GM12891 (cell line): Measurements from ENCODE around the gene PCNP. TPM values are rescaled to one million over a fixed set of nuclear protein-coding genes. Genes with fewer than 3 reads are reported as not detected.

Source experiments
- DNase-seq: peaks from one replicate; pipeline ENCODE4 v3.0.0; 2011; ENCODE audit warnings: low spot score; ENCODE audit not compliant: insufficient read length
- FAIRE-seq: peaks from 2 replicates; lab custom pipeline; 2011; peaks lifted over from hg19 to GRCh38; lab: Jason Lieb, UNC
- PAX5 ChIP-seq: IDR thresholded peaks from 2 replicates; pipeline ENCODE4 v1.6.1; 2011; ENCODE audit warnings: low read length, moderate library complexity, mild to moderate bottlenecking; ENCODE audit not compliant: insufficient read depth, severe bottlenecking
- POLR2A ChIP-seq: IDR thresholded peaks from 2 replicates; pipeline ENCODE4 v1.6.1; 2011; ENCODE audit warnings: low read depth, low read length, control low read depth
- POLR2AphosphoS5 ChIP-seq: IDR thresholded peaks from 2 replicates; pipeline ENCODE4 v1.6.1; 2011; ENCODE audit warnings: low read depth, low read length, control low read depth
- POU2F2 ChIP-seq: IDR thresholded peaks from 2 replicates; pipeline ENCODE4 v1.6.1; 2011; ENCODE audit warnings: low read depth, mild to moderate bottlenecking, control low read depth, low read length, moderate library complexity
- SPI1 ChIP-seq: IDR thresholded peaks from 2 replicates; pipeline ENCODE4 v1.6.1; 2011; ENCODE audit warnings: low read depth, low read length, control low read depth
- TAF1 ChIP-seq: IDR thresholded peaks from 2 replicates; pipeline ENCODE4 v1.6.1; 2011; ENCODE audit warnings: low read depth, low read length, control low read depth
- polyA plus RNA-seq: library from polyadenylated mRNA; unstranded; fragments of >200 nt; gene quantifications from one replicate; pipeline ENCODE4 v1.2.1, GENCODE V29; 2012; ENCODE audit warnings: low read depth, missing spikeins, inconsistent platforms; ENCODE audit not compliant: missing spikeins

Gene PCNP, protein sequence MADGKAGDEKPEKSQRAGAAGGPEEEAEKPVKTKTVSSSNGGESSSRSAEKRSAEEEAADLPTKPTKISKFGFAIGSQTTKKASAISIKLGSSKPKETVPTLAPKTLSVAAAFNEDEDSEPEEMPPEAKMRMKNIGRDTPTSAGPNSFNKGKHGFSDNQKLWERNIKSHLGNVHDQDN
- polyA plus RNA-seq = 61.4 TPM

DNA sequence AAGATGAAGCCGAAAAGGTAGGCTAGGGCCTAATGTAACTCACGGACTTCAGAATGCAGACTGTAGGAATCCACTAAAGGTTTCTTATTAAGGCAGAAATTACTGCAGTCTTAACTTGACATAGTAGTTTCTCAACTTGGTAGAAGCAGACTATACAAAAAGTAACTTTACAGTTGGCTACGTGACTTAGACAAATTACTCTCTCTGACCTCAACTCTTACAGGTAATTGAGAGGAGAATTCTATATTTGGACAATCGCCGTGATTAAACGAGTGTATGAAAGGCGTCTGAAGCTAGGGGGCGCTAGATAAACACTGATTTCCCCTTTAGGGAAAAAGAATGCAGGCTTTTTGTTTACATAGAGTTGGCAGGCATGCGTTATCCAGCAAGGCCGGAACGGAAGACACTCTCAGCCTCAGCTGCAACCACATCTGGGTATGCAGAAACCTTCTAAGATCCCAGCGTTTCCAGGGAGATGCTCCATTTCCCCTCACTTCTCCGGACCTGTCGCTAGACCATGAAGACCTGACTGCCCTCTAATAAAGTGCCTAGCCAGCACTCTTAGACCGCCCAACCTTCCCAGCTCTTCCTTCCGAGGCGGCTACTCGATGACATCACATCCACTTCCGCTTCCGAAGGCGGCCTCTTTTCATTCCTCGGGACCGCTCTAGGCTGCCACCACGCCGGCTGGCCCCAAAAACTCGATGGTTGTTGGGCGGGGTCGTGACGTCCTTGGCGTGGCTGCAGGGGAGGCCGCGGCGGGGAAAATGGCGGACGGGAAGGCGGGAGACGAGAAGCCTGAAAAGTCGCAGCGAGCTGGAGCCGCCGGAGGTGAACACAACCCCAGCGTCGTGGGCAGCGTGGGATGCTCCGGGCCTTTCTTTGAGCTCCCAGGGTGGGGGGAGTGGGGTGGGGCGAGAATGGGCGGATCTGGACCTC lies at the start of gene PCNP:
TSS of gene PCNP (plus strand) at position 732 of the 939 bp plus-strand sequence. CDS start at position 768, 36 bp downstream.
- peak; percentile 80 for DNase-seq
- TF ChIP-seq TAF1 (peak; percentile 93), POLR2A (peak; percentile 76; the same call in 1 of the 2 replicates), PAX5 (no peak), POLR2AphosphoS5 (peak; percentile 77), POU2F2 (peak; percentile 73; the same call in 1 of the 2 replicates), SPI1 (peak; percentile 79)
- peak; percentile 97 for FAIRE-seq

DNA sequence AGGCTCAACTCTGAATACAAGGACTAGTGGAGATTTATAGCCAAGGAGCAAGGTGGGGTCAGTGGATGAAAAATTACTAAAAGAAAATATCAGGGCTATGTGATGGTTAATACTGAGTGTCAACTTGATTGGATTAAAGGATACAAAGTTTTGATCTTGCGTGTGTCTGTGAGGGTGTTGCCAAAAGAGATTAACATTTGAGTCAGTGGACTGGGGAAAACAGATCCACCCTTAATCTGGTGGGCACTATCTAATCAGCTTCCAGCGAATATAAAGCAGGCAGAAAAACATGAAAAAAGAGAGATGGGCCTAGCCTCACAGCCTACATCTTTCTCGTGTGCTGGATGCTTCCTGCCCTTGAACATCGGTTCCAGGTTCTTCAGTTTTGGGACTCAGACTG lies 46.5 kb upstream of the PCNP start:
- no peak for TF ChIP-seq POLR2AphosphoS5
- no peak for TF ChIP-seq TAF1
- TF ChIP-seq POU2F2 = no peak
- TF ChIP-seq SPI1 = no peak
- TF ChIP-seq PAX5 = no peak
- no peak for TF ChIP-seq POLR2A
- DNase-seq = no peak
- FAIRE-seq = no peak

DNA sequence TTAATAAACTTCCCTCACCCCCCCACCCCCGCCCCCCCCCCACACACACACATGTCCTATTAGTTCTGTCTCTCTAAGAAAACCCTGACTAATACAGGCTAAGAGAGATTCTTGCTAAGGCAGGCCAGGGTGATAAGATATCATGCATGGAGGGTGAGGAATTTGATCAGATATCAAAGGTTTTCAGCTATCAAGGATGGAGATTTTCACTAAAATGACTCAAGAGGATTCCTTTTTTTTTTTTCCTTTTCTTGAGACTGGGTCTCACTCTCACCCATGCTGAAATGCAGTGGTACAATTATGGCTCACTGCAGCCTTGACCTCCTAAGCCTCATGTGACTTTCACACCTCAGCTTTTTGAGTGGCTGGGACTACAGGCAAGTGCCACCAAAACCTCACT lies 46.1 kb upstream of the PCNP start:
- no peak for TF ChIP-seq POU2F2
- no peak for TF ChIP-seq POLR2AphosphoS5
- TF ChIP-seq PAX5 = no peak
- TF ChIP-seq SPI1 = no peak
- no peak for TF ChIP-seq POLR2A
- no peak for TF ChIP-seq TAF1
- DNase-seq (no peak), FAIRE-seq (no peak)

DNA sequence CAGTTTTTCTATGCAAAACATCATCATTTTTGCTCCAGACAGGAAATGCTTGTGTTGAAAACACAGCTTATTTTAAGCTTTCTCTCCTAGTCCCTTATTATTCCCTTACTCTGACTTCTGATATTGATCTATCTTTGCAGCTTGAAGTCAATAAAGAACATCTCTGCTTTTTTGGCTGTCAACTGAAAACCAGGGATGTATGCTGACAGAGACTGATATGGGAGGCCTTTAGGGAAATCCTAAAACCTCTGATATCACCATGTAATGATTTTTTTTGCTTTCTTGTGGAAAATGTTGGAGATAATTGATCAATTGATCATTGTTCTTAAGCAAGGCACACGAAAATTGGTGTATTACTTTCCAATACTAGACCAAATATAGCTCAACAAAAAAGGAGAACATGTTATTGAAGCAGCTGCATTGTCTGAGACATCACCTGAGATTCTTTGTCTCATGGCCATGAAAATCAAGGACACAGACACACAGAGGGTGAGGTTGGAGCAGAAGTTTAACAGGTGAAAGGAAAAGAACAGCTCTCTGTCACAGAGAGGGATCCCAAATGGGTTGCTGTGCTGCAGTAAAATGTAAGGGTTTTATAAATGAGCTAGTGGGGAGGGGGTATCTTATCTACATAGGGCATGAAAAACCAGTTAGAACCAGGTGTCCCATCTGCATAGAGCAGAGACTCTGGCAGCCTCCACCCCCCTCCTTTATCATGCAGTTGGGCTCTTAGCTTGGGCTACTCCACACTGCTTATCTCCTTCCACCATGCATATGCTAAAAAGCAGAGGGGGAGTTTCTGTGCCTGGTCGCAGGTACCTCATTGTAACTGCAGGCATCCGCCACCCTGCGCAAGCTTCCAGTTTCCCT lies 43.9 kb upstream of the PCNP start:
- no peak for FAIRE-seq
- TF ChIP-seq TAF1 = no peak
- no peak for TF ChIP-seq PAX5
- TF ChIP-seq POU2F2 = no peak
- TF ChIP-seq SPI1 = no peak
- no peak for TF ChIP-seq POLR2A
- no peak for TF ChIP-seq POLR2AphosphoS5
- DNase-seq = no peak

DNA sequence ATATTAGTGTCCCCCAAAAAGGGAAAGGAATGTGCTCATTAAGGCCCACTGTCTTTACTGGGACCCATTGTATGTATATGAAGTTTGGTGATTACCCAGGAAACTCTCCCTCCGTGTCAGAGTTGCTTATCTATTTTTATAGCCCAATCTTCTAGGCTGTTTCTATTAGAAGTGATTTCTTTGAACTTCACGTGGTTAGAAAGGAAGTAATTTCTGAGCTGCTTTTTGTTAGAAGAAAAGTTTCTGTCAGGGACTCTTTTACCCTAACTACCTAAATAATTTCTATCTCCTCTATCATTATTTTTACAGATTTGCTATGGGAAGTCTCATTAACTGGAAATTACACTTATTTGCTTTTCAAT lies 43.3 kb upstream of the PCNP start:
- no peak for FAIRE-seq
- TF ChIP-seq POLR2A (no peak), SPI1 (no peak), TAF1 (no peak), POU2F2 (no peak), PAX5 (no peak), POLR2AphosphoS5 (no peak)

DNA sequence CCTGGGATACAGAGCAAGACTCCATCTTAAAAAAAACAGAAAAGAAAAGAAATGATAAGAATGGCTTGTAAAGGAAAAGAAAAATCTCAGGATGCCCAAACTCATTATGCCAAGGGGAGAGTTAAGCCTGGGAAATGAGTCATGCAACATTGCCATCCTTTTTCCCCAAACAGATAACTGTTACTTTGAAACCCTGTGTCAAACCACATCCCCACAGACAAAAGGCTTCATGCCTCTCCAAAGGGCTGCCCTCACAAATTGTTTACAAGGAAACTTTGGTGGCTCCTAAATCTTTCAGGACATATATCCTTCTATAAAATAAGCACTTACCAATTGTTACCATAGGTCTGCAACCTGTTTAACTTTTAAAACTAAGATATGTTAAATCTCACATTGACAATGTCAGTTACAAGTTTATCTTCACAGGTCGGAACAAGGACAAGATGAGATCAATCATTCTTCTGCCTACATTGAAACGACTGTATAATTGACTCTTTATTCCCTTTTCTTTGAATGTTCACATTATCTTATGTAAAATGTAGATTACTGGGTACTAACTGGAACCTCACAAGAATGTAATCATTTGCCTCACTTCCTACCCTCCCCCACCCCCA lies 42.4 kb upstream of the PCNP start:
- TF ChIP-seq POU2F2 (no peak), SPI1 (no peak), TAF1 (no peak), POLR2A (no peak), PAX5 (no peak), POLR2AphosphoS5 (no peak)
- DNase-seq (no peak), FAIRE-seq (no peak)

More for the DNA sequence above, 43.3 kb upstream of the PCNP start:
- DNase-seq = no peak

DNA sequence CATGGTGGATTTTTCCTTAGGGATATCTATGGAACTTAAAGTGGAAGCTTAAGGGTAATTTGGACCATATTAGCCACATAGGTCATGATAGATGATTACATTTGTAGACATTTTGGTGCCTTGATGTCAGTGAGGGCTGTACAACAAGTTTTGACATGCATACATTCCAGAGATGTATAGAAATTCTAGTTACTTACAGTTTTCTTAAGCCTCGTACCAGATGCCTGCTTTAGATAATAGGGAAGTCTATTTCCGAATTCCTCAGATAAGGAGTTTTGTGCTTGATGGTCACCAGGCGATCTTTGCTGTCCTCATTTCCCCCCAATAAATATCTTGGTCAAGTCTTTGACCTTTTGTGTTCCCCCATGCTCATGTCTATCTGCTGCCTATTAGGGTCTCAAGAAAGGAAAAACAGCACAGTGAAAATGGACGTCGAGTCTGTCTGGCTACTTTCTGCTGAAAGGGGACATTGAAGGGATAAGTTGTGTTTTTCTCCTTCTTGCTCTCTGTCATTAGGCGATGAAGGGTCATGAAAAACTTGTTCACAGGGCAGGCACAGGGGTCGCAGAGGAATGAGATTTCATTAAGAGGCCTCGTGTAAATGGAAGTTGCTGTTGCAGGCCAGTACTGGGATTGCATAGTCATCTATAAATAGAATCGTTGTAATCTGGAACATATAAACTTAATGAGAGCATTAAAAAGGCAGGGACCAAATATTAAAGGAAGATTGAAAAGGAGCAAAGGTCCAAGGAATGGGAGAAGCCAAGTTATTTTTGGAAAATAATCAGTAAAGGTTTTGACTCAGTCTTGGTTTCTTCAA lies 41.0 kb upstream of the PCNP start:
- DNase-seq (no peak), FAIRE-seq (no peak)
- TF ChIP-seq POLR2A (no peak), POLR2AphosphoS5 (no peak), SPI1 (no peak), PAX5 (no peak), TAF1 (no peak), POU2F2 (no peak)

DNA sequence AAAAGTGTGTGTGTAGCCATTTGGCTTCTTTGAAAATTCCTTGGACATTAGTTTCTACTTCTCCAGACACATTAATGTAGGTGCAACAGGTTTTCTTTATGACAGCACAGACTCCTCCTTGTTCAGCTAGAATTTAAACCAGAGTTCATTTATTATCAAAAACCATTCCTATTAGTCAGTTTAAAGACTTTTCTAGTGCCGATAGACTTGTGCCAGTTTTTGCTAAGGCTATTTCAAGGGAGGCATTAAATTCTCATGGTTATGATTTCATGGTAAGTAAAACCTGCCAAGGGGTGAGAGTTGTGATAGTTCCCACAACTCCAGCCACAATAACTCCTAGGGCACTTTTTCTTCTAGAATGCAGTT lies 40.4 kb upstream of the PCNP start:
- FAIRE-seq = no peak
- TF ChIP-seq TAF1 (no peak), POLR2A (no peak), SPI1 (no peak), POU2F2 (no peak), PAX5 (no peak), POLR2AphosphoS5 (no peak)
- no peak for DNase-seq
